Spleen (tissue), 11 donors: ENCODE data around the gene TMEM125. TPM values are rescaled to one million over a fixed set of nuclear protein-coding genes. Genes with fewer than 3 reads are reported as not detected.

Source experiments
- DNase-seq: peaks from one replicate; pipeline ENCODE4 v3.0.0-alpha.2; 2020
- H3K27ac ChIP-seq, 8 donors: fragments of 200-600 bp; sonication (generic) in 7 of 8; 1 replicate in 4 of 8; 2 replicates in 4 of 8; pipeline versions ENCODE4 v1.5.0 to v1.8.0; 2016 to 2021; ENCODE audit warnings: inconsistent platforms in 4 of 8, mild to moderate bottlenecking in 4 of 8, moderate library complexity in 1 of 8
- H3K27me3 ChIP-seq, 7 donors: fragments of 200-600 bp; sonication (generic) in 6 of 7; replicated peaks in 1 of 7; 1 replicate in 4 of 7; 2 replicates in 3 of 7; pipeline versions ENCODE4 v1.5.0 to v1.8.0; 2016 to 2021; ENCODE audit warnings: inconsistent platforms in 3 of 7, mild to moderate bottlenecking in 1 of 7
- H3K36me3 ChIP-seq, 6 donors: fragments of 200-600 bp; sonication (generic) in 5 of 6; 1 replicate in 4 of 6; 2 replicates in 2 of 6; pipeline versions ENCODE4 v1.5.0 to v1.8.0; 2016 to 2021; ENCODE audit warnings: inconsistent platforms in 2 of 6
- H3K4me1 ChIP-seq, 6 donors: fragments of 200-600 bp; sonication (generic) in 5 of 6; 1 replicate in 3 of 6; 2 replicates in 3 of 6; pipeline versions ENCODE4 v1.5.0 to v1.8.0; 2016 to 2021; ENCODE audit warnings: inconsistent platforms in 3 of 6
- H3K4me3 ChIP-seq, 8 donors: fragments of 200-600 bp; sonication (generic) in 7 of 8; 1 replicate in 4 of 8; 2 replicates in 4 of 8; pipeline versions ENCODE4 v1.5.0 to v1.8.0; 2016 to 2021; ENCODE audit warnings: inconsistent platforms in 4 of 8, mild to moderate bottlenecking in 4 of 8, moderate library complexity in 2 of 8
- H3K9me3 ChIP-seq, 8 donors: fragments of 200-600 bp; sonication (generic) in 7 of 8; 1 replicate in 4 of 8; 2 replicates in 4 of 8; pipeline versions ENCODE4 v1.5.0 to v1.8.0; 2016 to 2021; ENCODE audit warnings: inconsistent platforms in 4 of 8
- CTCF ChIP-seq, 11 experiments: fragments of 200-600 bp in 7 of 11; fragments of 450-650 bp in 4 of 11; sonication (generic) in 4 of 11; IDR thresholded peaks in 8 of 11; conservative IDR thresholded peaks in 3 of 11; 1 replicate in 7 of 11; 2 replicates in 4 of 11; pipeline versions ENCODE4 v1.4.0 to v1.8.0; 2016 to 2021; ENCODE audit warnings: antibody characterized with exemption in 11 of 11, inconsistent platforms in 4 of 11, mild to moderate bottlenecking in 1 of 11
- POLR2A ChIP-seq, 3 donors: fragments of 450-650 bp; IDR thresholded peaks; one replicate each; pipeline ENCODE4 v1.5.1; 2017; ENCODE audit warnings: antibody characterized with exemption in 3 of 3, mild to moderate bottlenecking in 1 of 3
- POLR2AphosphoS5 ChIP-seq, 3 donors: sonication (generic); formaldehyde crosslinking; IDR thresholded peaks; one replicate each; pipeline ENCODE4 v1.5.1; 2017; ENCODE audit warnings: antibody characterized with exemption in 3 of 3
- WGBS, 5 donors: extraction: QIAGEN DNeasy Blood & Tissue Kit in 3 of 5; methylation state at CpG; one replicate each; pipeline versions ENCODE4 v1.1.5 to v1.1.7; 2013 to 2018; 5-methylcytosine and 5-hydroxymethylcytosine counted together
- intact Hi-C: fragments of 100-400 bp; cut with DNase I; formaldehyde crosslinking; loops from one replicate; pipeline ENCODE4 v1.15.0; 2023; ENCODE audit warnings: low total_unique reads
- polyA plus RNA-seq, 3 donors: library from polyadenylated mRNA; stranded (reverse); fragments of 200-250 nt; gene quantifications; one replicate each; pipeline ENCODE4 v1.2.1, GENCODE V29; 2013
- total RNA-seq, 7 donors: library from RNA; depleted of rRNA in 3 of 7; stranded (reverse); fragments of >200 nt in 3 of 7; fragmentation: NEBNext Ultra II Directional in 4 of 7; extraction: Animal tissue kit (Norgen Biotek cat#: 25700) in 4 of 7; gene quantifications; one replicate each; pipeline versions ENCODE4 v1.1.0 to v1.2.1, GENCODE V29; 2016 to 2021
- donor health status: healthy with polysubstance abuse.
- donor health status: DM: no; HTN: no; CAD: no; lungs with moderate emphysema.
- donor health status: DM: no; HTN: no; CAD: no.
- donor health status: Bipolar disorder and iron deficiency.
- donor health status: healthy.
- donor health status: DM: no; HTN: no; CAD: no.
- donor health status: DM: yes; HTN: yes; CAD: no.

Gene TMEM125
- total and polyA plus RNA-seq, 10 donors = 0.05 to 0.06 TPM; not detected in 8

DNA sequence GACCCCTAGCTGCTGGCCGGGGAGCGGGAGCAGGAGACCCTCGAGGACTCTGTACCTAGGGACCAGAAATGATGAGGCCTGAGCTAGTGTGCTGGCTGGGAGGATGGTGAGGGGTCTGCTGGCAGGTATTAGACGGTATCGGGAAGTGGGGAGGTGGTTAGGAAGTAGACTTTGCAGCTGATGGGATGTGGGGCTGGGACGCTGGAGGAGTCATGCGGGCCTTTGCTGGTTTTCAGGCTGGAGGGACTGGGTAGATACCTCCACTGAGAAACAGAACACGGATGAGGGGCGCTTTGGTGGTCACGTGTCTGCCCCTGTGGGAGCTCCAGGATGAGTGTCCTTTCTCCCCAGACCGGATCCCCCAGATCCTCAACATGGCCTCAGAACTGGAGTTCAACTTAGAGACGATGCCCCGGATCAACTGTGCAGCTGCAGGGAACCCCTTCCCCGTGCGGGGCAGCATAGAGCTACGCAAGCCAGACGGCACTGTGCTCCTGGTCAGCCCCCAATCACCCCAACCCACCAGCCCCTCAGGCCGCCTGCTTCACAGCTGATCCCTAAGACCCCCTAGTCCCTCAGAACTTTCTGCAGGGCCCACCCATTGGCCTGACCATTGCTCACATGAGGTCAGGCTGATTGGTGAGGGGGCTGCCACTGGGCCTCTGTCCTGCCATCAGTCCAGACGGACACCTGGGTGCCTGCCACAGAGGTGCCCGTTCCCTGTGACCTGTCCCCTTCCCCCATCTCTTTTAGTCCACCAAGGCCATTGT, 39.0 kb downstream of the TMEM125 start:
- Histone ChIP-seq H3K4me1 (peaks cover 0 to 34% (median 10%) of the 10 kb centered on the region in 6 donors), H3K9me3 (no peaks in the 10 kb centered on the region), H3K4me3 (no peak overlapping the region), H3K36me3 (peaks cover 0 to 46% (median 0%) of the 10 kb centered on the region in 6 donors), H3K27me3 (no peaks in the 10 kb centered on the region), H3K27ac (peak overlapping the region in 1 of 8 donors; percentile 4)
- WGBS, 5 donors = 90 to 95% (median 94%) methylated on average over 20 of the region's 20 CpGs
- DNase-seq = peak; percentile 55
- TF ChIP-seq CTCF (IDR thresholded peaks at IDR 0.05 in 8 of 11, conservative IDR thresholded peaks at IDR 0.05 in 3 of 11) (no peak), POLR2A (IDR thresholded peaks at IDR 0.05) (no peak), POLR2AphosphoS5 (IDR thresholded peaks at IDR 0.05) (no peak)
- intact Hi-C loops = no loop called here

GRCh38 chr1:43309405-43310025, 39.7 kb downstream of the TMEM125 start:
- 72 to 86% (median 83%) methylated on average over 6 to 13 of the region's 13 CpGs for WGBS, 5 donors
- H3K4me3 ChIP-seq = no peak overlapping the region
- peaks cover 0 to 27% (median 7%) of the 10 kb centered on the region in 6 donors for H3K4me1 ChIP-seq
- TF ChIP-seq CTCF (IDR thresholded peaks at IDR 0.05 in 8 of 11, conservative IDR thresholded peaks at IDR 0.05 in 3 of 11) = no peak
- H3K27ac ChIP-seq = peak overlapping the region in 2 of 8 donors; percentile 4 to 24
- H3K27me3 ChIP-seq = no peaks in the 10 kb centered on the region
- no peaks in the 10 kb centered on the region for H3K9me3 ChIP-seq
- H3K36me3 ChIP-seq = peaks cover 0 to 53% (median 0%) of the 10 kb centered on the region in 6 donors
- intact Hi-C loops = no loop called here
- DNase-seq = peak; percentile 56

GRCh38 chr1:43311521-43311920, 41.7 kb downstream of the TMEM125 start:
- no peak for TF ChIP-seq POLR2A (IDR thresholded peaks at IDR 0.05)
- TF ChIP-seq POLR2AphosphoS5 (IDR thresholded peaks at IDR 0.05) = no peak
- TF ChIP-seq CTCF (IDR thresholded peaks at IDR 0.05 in 8 of 11, conservative IDR thresholded peaks at IDR 0.05 in 3 of 11) = no peak
- intact Hi-C loops = no loop called here
- Histone ChIP-seq H3K27me3 (no peaks in the 10 kb centered on the region), H3K4me1 (peaks cover 0 to 32% (median 9%) of the 10 kb centered on the region in 6 donors), H3K4me3 (no peak overlapping the region), H3K9me3 (no peaks in the 10 kb centered on the region), H3K36me3 (peaks cover 0 to 56% (median 0%) of the 10 kb centered on the region in 6 donors), H3K27ac (peak overlapping the region in 1 of 8 donors; percentile 5)
- WGBS, 5 donors = 87 to 94% (median 92%) methylated on average over 9 of the region's 9 CpGs
- DNase-seq = peak; percentile 65

DNA sequence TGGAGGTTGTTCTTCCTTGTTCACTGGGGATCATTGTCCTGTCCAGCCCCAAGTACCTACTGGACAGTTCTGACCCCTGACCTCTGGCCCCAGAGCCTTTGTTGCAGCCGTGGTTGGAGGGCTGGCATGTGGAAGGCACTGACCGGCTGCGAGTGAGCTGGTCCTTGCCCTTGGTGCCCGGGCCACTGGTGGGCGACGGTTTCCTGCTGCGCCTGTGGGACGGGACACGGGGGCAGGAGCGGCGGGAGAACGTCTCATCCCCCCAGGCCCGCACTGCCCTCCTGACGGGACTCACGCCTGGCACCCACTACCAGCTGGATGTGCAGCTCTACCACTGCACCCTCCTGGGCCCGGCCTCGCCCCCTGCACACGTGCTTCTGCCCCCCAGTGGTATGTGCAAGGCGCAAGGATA, 42.4 kb downstream of the TMEM125 start:
- WGBS, 5 donors = 75 to 92% (median 91%) methylated on average over 10 to 19 of the region's 19 CpGs
- TF ChIP-seq POLR2AphosphoS5 (IDR thresholded peaks at IDR 0.05) (peak in 1 of 3 donors; percentile 19), POLR2A (IDR thresholded peaks at IDR 0.05) (no peak), CTCF (IDR thresholded peaks at IDR 0.05 in 8 of 11, conservative IDR thresholded peaks at IDR 0.05 in 3 of 11) (no peak)

More for the DNA sequence above, 42.4 kb downstream of the TMEM125 start:
- no peak overlapping the region for H3K27ac ChIP-seq
- no peaks in the 10 kb centered on the region for H3K9me3 ChIP-seq
- H3K4me3 ChIP-seq = no peak overlapping the region
- H3K36me3 ChIP-seq = peaks cover 0 to 49% (median 0%) of the 10 kb centered on the region in 6 donors
- no peaks in the 10 kb centered on the region for H3K27me3 ChIP-seq
- intact Hi-C loops = no loop called here
- peak; percentile 47 for DNase-seq
- peaks cover 0 to 32% (median 9%) of the 10 kb centered on the region in 6 donors for H3K4me1 ChIP-seq
